HEK293 (cell line): ENCODE data around the gene CRIM1.

Source experiments
- CTCF ChIA-PET: fragments of 350-600 bp; formaldehyde crosslinking; extraction: SDS; loops from one replicate; lab custom pipeline; 2021; ENCODE audit warnings: antibody characterized with exemption; lab: Yijun Ruan, JAX
- POLR2A ChIA-PET: fragments of 300-600 bp; formaldehyde crosslinking; extraction: SDS; loops from one replicate; lab custom pipeline; 2020; ENCODE audit warnings: antibody characterized with exemption, inconsistent platforms; lab: Yijun Ruan, JAX
- H3K27ac ChIP-seq: fragments of 200-500 bp; sonication (Bioruptor generic); 2 replicates; pipeline ENCODE4 v1.5.1; 2014; ENCODE audit warnings: low read depth, low read length, control low read depth, inconsistent platforms; ENCODE audit errors: extremely low read depth
- H3K36me3 ChIP-seq, 2 experiments: fragments of 200-500 bp in 1 of 2; sonication (Bioruptor generic) in 1 of 2; 1 replicate in 1 of 2; 2 replicates in 1 of 2; pipeline ENCODE4 v1.5.1; 2014 to 2017; ENCODE audit warnings: inconsistent platforms in 2 of 2, low read length in 2 of 2; ENCODE audit not compliant: control insufficient read depth in 2 of 2, insufficient read depth in 1 of 2
- H3K4me1 ChIP-seq: fragments of 200-500 bp; sonication (Bioruptor generic); 2 replicates; pipeline ENCODE4 v1.5.1; 2014; ENCODE audit warnings: mild to moderate bottlenecking, low read length, inconsistent platforms; ENCODE audit not compliant: control insufficient read depth, insufficient read depth
- H3K4me3 ChIP-seq: 2 replicates; pipeline ENCODE4 v1.5.1; 2011; ENCODE audit warnings: low read depth, mild to moderate bottlenecking, control low read depth, low read length, moderate library complexity
- H3K9me3 ChIP-seq: fragments of 200-500 bp; sonication (Bioruptor generic); 2 replicates; pipeline ENCODE4 v1.5.1; 2014; ENCODE audit warnings: low read depth, low read length, inconsistent platforms; ENCODE audit not compliant: control insufficient read depth, insufficient read depth
- GLI2 ChIP-seq: fragments of 450-650 bp; formaldehyde crosslinking; IDR thresholded peaks from 2 replicates; pipeline ENCODE4; 2017; ENCODE audit warnings: missing biosample characterization, missing genetic modification characterization, low read depth, borderline replicate concordance
- HOXD13 ChIP-seq: sonication (generic); formaldehyde crosslinking; IDR thresholded peaks from 2 replicates; pipeline ENCODE4 v1.8.0; 2022; ENCODE audit warnings: missing genetic modification reagents, borderline replicate concordance
- KLF8 ChIP-seq: fragments of 450-650 bp; formaldehyde crosslinking; IDR thresholded peaks from 2 replicates; pipeline ENCODE4 v1.5.1; 2016; ENCODE audit warnings: missing biosample characterization, missing genetic modification characterization
- MZF1 ChIP-seq: fragments of 450-650 bp; formaldehyde crosslinking; IDR thresholded peaks from 2 replicates; pipeline ENCODE4 v1.5.1; 2017; ENCODE audit warnings: missing biosample characterization, missing genetic modification characterization, borderline replicate concordance
- SCRT1 ChIP-seq: fragments of 450-650 bp; formaldehyde crosslinking; IDR thresholded peaks from 2 replicates; pipeline ENCODE4 v1.5.1; 2016; ENCODE audit warnings: missing biosample characterization, missing genetic modification characterization, borderline replicate concordance
- ZFP69B ChIP-seq: fragments of 450-650 bp; formaldehyde crosslinking; IDR thresholded peaks from 2 replicates; pipeline ENCODE4 v1.5.1; 2016; ENCODE audit warnings: missing biosample characterization, missing genetic modification characterization
- ZNF112 ChIP-seq: fragments of 450-650 bp; formaldehyde crosslinking; IDR thresholded peaks from 2 replicates; pipeline ENCODE4 v1.5.0; 2017; ENCODE audit warnings: missing biosample characterization, missing genetic modification characterization
- ZNF146 ChIP-seq: fragments of 450-650 bp; formaldehyde crosslinking; IDR thresholded peaks from 2 replicates; pipeline ENCODE4 v1.5.1; 2016; ENCODE audit warnings: missing biosample characterization, missing genetic modification characterization
- ZNF184 ChIP-seq: fragments of 450-650 bp; IDR thresholded peaks from 2 replicates; pipeline ENCODE4 v1.5.1; 2018; ENCODE audit warnings: missing biosample characterization, mild to moderate bottlenecking, missing genetic modification characterization
- ZNF2 ChIP-seq: fragments of 450-650 bp; formaldehyde crosslinking; IDR thresholded peaks from 2 replicates; pipeline ENCODE4 v1.5.1; 2016; ENCODE audit warnings: missing biosample characterization, missing genetic modification characterization
- ZNF292 ChIP-seq: fragments of 450-650 bp; formaldehyde crosslinking; IDR thresholded peaks from 2 replicates; pipeline ENCODE4 v1.5.1; 2016; ENCODE audit warnings: low read depth, missing biosample characterization, missing genetic modification characterization, borderline replicate concordance
- ZNF341 ChIP-seq: fragments of 450-650 bp; formaldehyde crosslinking; IDR thresholded peaks from 2 replicates; pipeline ENCODE4; 2016; ENCODE audit warnings: low read depth, missing biosample characterization, missing genetic modification characterization
- ZNF391 ChIP-seq: fragments of 450-650 bp; formaldehyde crosslinking; IDR thresholded peaks from 2 replicates; pipeline ENCODE4 v1.5.1; 2016; ENCODE audit warnings: low read depth, missing biosample characterization, missing genetic modification characterization, borderline replicate concordance
- ZNF501 ChIP-seq: fragments of 450-650 bp; formaldehyde crosslinking; IDR thresholded peaks from 2 replicates; pipeline ENCODE4 v1.5.1; 2016; ENCODE audit warnings: missing biosample characterization, missing genetic modification characterization
- ZNF555 ChIP-seq: fragments of 450-650 bp; formaldehyde crosslinking; conservative IDR thresholded peaks from 2 replicates; pipeline ENCODE4 v1.5.1; 2017; ENCODE audit warnings: missing biosample characterization, mild to moderate bottlenecking, missing genetic modification characterization, inconsistent platforms
- ZNF664 ChIP-seq: fragments of 450-650 bp; formaldehyde crosslinking; IDR thresholded peaks from 2 replicates; pipeline ENCODE4 v1.5.1; 2016; ENCODE audit warnings: missing biosample characterization, missing genetic modification characterization
- ZNF785 ChIP-seq: fragments of 450-650 bp; formaldehyde crosslinking; IDR thresholded peaks from 2 replicates; pipeline ENCODE4 v1.5.1; 2016; ENCODE audit warnings: missing biosample characterization, missing genetic modification characterization
- TF ChIP-seq, protein P1 (sequence below): fragments of 450-650 bp; formaldehyde crosslinking; IDR thresholded peaks from 2 replicates; pipeline ENCODE4 v1.5.1; 2016; ENCODE audit warnings: missing biosample characterization, missing genetic modification characterization, low read depth
- TF ChIP-seq, protein P2 (sequence below): fragments of 450-650 bp; formaldehyde crosslinking; IDR thresholded peaks from 2 replicates; pipeline ENCODE4 v1.5.1; 2016; ENCODE audit warnings: missing biosample characterization, missing genetic modification characterization
- TF ChIP-seq, protein P3 (sequence below): fragments of 450-650 bp; formaldehyde crosslinking; IDR thresholded peaks from 2 replicates; pipeline ENCODE4 v1.5.1; 2016; ENCODE audit warnings: missing biosample characterization, missing genetic modification characterization, borderline replicate concordance
- TF ChIP-seq, protein P4 (sequence below): fragments of 450-650 bp; formaldehyde crosslinking; IDR thresholded peaks from 2 replicates; pipeline ENCODE4 v1.5.1; 2016; ENCODE audit warnings: missing biosample characterization, missing genetic modification characterization, low read depth
- TF ChIP-seq, protein P5 (sequence below): sonication (generic); formaldehyde crosslinking; IDR thresholded peaks from 2 replicates; pipeline ENCODE4 v1.8.1; 2022; ENCODE audit warnings: mild to moderate bottlenecking, moderate library complexity, missing genetic modification reagents
- TF ChIP-seq, protein P6 (sequence below): fragments of 450-650 bp; formaldehyde crosslinking; IDR thresholded peaks from 2 replicates; pipeline ENCODE4 v1.5.1; 2016; ENCODE audit warnings: missing biosample characterization, missing genetic modification characterization

CRIM1 gene

DNA sequence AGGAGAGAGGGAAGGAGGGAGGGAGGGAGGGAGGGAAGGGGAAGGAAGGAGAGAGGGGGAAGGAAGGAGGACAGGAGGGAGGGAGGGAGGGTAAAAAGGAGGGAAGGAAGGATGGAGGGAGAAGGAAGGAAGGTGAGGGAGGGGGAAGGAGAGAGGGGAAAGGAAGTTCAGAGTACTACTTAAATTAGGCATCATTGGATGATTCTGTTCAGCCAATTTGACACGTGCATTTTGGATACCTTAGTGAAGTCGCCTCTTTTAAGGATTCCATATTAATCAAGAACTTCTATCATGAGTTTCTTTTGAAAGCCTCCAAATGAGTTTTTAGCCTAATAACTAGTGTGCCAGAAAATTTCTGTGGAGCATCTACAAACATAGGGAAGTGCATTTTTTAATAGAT lies 179.5 kb downstream of the CRIM1 start:
- CTCF ChIA-PET, result no interaction called here
- TF ChIP-seq, protein P1, sequence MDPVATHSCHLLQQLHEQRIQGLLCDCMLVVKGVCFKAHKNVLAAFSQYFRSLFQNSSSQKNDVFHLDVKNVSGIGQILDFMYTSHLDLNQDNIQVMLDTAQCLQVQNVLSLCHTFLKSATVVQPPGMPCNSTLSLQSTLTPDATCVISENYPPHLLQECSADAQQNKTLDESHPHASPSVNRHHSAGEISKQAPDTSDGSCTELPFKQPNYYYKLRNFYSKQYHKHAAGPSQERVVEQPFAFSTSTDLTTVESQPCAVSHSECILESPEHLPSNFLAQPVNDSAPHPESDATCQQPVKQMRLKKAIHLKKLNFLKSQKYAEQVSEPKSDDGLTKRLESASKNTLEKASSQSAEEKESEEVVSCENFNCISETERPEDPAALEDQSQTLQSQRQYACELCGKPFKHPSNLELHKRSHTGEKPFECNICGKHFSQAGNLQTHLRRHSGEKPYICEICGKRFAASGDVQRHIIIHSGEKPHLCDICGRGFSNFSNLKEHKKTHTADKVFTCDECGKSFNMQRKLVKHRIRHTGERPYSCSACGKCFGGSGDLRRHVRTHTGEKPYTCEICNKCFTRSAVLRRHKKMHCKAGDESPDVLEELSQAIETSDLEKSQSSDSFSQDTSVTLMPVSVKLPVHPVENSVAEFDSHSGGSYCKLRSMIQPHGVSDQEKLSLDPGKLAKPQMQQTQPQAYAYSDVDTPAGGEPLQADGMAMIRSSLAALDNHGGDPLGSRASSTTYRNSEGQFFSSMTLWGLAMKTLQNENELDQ (tag by site-specific recombination), result no peak
- TF ChIP-seq ZNF391 (tag by site-specific recombination) (no peak), MZF1 (tag by site-specific recombination) (no peak), ZNF2 (no peak), ZNF112 (tag by site-specific recombination) (no peak), GLI2 (tag by site-specific recombination) (no peak), SCRT1 (no peak), ZNF341 (no peak), ZNF501 (tag by site-specific recombination) (no peak), ZNF555 (tag by site-specific recombination) (no peak), ZNF785 (no peak), HOXD13 (no peak), ZNF664 (no peak)
- TF ChIP-seq, protein P2, sequence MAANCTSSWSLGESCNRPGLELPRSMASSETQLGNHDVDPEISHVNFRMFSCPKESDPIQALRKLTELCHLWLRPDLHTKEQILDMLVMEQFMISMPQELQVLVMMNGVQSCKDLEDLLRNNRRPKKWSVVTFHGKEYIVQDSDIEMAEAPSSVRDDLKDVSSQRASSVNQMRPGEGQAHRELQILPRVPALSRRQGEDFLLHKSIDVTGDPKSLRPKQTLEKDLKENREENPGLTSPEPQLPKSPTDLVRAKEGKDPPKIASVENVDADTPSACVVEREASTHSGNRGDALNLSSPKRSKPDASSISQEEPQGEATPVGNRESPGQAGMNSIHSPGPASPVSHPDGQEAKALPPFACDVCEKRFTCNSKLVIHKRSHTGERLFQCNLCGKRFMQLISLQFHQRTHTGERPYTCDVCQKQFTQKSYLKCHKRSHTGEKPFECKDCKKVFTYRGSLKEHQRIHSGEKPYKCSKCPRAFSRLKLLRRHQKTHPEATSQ (tag by site-specific recombination), result no peak
- Histone ChIP-seq H3K9me3 (no peaks in the 10 kb centered on the region), H3K27ac (no peak overlapping the region), H3K4me1 (no peaks in the 10 kb centered on the region), H3K4me3 (no peak overlapping the region), H3K36me3 (peaks cover 0 to 28% of the 10 kb centered on the region in 2 experiments; a peak in 2 of 3 replicates)
- POLR2A ChIA-PET, result no interaction called here

DNA sequence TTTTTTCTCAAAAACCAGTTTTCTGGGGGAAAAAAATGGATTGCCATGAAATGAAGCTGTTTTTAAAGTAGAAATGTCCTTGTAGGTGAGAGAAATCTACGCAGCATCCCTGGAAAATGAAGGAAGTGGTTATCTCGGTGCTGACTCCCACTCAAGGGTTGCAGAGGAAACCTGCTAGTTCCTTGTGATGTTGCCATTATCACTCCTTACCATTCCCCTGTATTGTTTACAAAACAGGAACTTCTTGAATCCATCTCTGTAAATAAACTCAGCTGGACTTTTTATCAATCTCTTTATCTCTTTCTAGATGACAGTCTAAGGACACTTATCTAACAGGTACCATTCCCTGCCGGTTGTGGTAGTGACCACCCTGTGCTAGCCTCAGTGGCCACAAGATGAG lies 181.2 kb downstream of the CRIM1 start:
- Histone ChIP-seq H3K4me3 (no peak overlapping the region), H3K36me3 (peaks cover 0 to 42% of the 10 kb centered on the region in 2 experiments; a peak in 2 of 3 replicates), H3K27ac (no peak overlapping the region), H3K4me1 (no peaks in the 10 kb centered on the region), H3K9me3 (no peaks in the 10 kb centered on the region)
- ChIA-PET POLR2A (no interaction called here), CTCF (interaction anchor here (2.4 kb wide), 1 partner anchor 9 kb away, joined by 9 read pairs; no protein-coding TSS in a partner anchor)
- TF ChIP-seq KLF8 (tag by site-specific recombination) (no peak), ZNF2 (no peak), ZFP69B (no peak), ZNF146 (tag by site-specific recombination) (no peak), ZNF292 (tag by site-specific recombination) (no peak), ZNF184 (no peak)
- TF ChIP-seq, protein P3, sequence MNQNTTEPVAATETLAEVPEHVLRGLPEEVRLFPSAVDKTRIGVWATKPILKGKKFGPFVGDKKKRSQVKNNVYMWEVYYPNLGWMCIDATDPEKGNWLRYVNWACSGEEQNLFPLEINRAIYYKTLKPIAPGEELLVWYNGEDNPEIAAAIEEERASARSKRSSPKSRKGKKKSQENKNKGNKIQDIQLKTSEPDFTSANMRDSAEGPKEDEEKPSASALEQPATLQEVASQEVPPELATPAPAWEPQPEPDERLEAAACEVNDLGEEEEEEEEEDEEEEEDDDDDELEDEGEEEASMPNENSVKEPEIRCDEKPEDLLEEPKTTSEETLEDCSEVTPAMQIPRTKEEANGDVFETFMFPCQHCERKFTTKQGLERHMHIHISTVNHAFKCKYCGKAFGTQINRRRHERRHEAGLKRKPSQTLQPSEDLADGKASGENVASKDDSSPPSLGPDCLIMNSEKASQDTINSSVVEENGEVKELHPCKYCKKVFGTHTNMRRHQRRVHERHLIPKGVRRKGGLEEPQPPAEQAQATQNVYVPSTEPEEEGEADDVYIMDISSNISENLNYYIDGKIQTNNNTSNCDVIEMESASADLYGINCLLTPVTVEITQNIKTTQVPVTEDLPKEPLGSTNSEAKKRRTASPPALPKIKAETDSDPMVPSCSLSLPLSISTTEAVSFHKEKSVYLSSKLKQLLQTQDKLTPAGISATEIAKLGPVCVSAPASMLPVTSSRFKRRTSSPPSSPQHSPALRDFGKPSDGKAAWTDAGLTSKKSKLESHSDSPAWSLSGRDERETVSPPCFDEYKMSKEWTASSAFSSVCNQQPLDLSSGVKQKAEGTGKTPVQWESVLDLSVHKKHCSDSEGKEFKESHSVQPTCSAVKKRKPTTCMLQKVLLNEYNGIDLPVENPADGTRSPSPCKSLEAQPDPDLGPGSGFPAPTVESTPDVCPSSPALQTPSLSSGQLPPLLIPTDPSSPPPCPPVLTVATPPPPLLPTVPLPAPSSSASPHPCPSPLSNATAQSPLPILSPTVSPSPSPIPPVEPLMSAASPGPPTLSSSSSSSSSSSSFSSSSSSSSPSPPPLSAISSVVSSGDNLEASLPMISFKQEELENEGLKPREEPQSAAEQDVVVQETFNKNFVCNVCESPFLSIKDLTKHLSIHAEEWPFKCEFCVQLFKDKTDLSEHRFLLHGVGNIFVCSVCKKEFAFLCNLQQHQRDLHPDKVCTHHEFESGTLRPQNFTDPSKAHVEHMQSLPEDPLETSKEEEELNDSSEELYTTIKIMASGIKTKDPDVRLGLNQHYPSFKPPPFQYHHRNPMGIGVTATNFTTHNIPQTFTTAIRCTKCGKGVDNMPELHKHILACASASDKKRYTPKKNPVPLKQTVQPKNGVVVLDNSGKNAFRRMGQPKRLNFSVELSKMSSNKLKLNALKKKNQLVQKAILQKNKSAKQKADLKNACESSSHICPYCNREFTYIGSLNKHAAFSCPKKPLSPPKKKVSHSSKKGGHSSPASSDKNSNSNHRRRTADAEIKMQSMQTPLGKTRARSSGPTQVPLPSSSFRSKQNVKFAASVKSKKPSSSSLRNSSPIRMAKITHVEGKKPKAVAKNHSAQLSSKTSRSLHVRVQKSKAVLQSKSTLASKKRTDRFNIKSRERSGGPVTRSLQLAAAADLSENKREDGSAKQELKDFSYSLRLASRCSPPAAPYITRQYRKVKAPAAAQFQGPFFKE (tag by site-specific recombination), result no peak
- TF ChIP-seq, protein P4, sequence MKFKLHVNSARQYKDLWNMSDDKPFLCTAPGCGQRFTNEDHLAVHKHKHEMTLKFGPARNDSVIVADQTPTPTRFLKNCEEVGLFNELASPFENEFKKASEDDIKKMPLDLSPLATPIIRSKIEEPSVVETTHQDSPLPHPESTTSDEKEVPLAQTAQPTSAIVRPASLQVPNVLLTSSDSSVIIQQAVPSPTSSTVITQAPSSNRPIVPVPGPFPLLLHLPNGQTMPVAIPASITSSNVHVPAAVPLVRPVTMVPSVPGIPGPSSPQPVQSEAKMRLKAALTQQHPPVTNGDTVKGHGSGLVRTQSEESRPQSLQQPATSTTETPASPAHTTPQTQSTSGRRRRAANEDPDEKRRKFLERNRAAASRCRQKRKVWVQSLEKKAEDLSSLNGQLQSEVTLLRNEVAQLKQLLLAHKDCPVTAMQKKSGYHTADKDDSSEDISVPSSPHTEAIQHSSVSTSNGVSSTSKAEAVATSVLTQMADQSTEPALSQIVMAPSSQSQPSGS (tag by site-specific recombination), result no peak
- TF ChIP-seq, protein P5, sequence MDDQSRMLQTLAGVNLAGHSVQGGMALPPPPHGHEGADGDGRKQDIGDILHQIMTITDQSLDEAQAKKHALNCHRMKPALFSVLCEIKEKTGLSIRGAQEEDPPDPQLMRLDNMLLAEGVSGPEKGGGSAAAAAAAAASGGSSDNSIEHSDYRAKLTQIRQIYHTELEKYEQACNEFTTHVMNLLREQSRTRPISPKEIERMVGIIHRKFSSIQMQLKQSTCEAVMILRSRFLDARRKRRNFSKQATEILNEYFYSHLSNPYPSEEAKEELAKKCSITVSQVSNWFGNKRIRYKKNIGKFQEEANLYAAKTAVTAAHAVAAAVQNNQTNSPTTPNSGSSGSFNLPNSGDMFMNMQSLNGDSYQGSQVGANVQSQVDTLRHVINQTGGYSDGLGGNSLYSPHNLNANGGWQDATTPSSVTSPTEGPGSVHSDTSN (CRISPR knock-in tag), result no peak
- TF ChIP-seq, protein P6, sequence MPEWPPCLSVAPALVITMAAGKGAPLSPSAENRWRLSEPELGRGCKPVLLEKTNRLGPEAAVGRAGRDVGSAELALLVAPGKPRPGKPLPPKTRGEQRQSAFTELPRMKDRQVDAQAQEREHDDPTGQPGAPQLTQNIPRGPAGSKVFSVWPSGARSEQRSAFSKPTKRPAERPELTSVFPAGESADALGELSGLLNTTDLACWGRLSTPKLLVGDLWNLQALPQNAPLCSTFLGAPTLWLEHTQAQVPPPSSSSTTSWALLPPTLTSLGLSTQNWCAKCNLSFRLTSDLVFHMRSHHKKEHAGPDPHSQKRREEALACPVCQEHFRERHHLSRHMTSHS (tag by site-specific recombination), result no peak
